HG02943 (cell line): ENCODE measurements around the gene LIN52.

Experiments used
- ATAC-seq: cut with Tn5 transposase; IDR thresholded peaks from one replicate; pipeline ENCODE4 v1.9.1; 2021; ENCODE audit warnings: mild to moderate bottlenecking, low read depth, moderate library complexity; ENCODE audit not compliant: unreplicated experiment

Gene LIN52

GRCh38 chr14:74084277-74085046 is at the start of gene LIN52, which contains the start of gene ALDH6A1:
Gene LIN52 (plus strand): TSS chr14:74084956. CDS start chr14:74084975, 19 bp downstream.
Gene ALDH6A1 (minus strand): TSS chr14:74084453. CDS start chr14:74084394, 59 bp downstream.
- ATAC-seq: peak; percentile 94

- ATAC-seq: no peak
Measured at GRCh38 chr14:74035556-74035955, 49.2 kb upstream of the LIN52 start.

GRCh38 chr14:74038020-74038859 is 46.5 kb upstream of the LIN52 start:
- no peak for ATAC-seq

- ATAC-seq: no peak
Measured at GRCh38 chr14:74042296-74042695, 42.5 kb upstream of the LIN52 start.

GRCh38 chr14:74045522-74045921 is 39.2 kb upstream of the LIN52 start:
- no peak for ATAC-seq

- ATAC-seq: no peak
Measured at GRCh38 chr14:74048281-74048680, 36.5 kb upstream of the LIN52 start.

GRCh38 chr14:74049876-74050495 is 34.8 kb upstream of the LIN52 start:
- ATAC-seq: no peak

- ATAC-seq: no peak
Measured at GRCh38 chr14:74062809-74063150, 22.0 kb upstream of the LIN52 start.

- ATAC-seq: no peak
Measured at GRCh38 chr14:74064426-74064825, 20.3 kb upstream of the LIN52 start.

- ATAC-seq: no peak
Measured at GRCh38 chr14:74064883-74065282, 19.9 kb upstream of the LIN52 start.

- no peak for ATAC-seq
Measured at GRCh38 chr14:74065746-74066575, 18.8 kb upstream of the LIN52 start.

- no peak for ATAC-seq
Measured at GRCh38 chr14:74077401-74077800, 7.4 kb upstream of the LIN52 start.

- no peak for ATAC-seq
Measured at GRCh38 chr14:74080820-74081460, 3.8 kb upstream of the LIN52 start.

GRCh38 chr14:74081491-74081890 is 3.3 kb upstream of the LIN52 start:
- ATAC-seq: no peak

- no peak for ATAC-seq
Measured at GRCh38 chr14:74083161-74083560, 1.6 kb upstream of the LIN52 start.

- peak; percentile 22 for ATAC-seq
Measured at GRCh38 chr14:74083784-74084276, 926 bp upstream of the LIN52 start.

GRCh38 chr14:74085047-74085637 is 386 bp downstream of the LIN52 start:
- peak; percentile 2 for ATAC-seq

- no peak for ATAC-seq
Measured at GRCh38 chr14:74085828-74086227, 1.1 kb downstream of the LIN52 start.
